NCI-H2029 treated with DMSO at 0.1 percent for 48 hours (cell line): Measurements from ENCODE around the gene LPIN2.

Source experiments
- DNase-seq: peaks from one replicate; lab custom pipeline; 2025; lab: John Stamatoyannopoulos, UW

The LPIN2 gene

DNA sequence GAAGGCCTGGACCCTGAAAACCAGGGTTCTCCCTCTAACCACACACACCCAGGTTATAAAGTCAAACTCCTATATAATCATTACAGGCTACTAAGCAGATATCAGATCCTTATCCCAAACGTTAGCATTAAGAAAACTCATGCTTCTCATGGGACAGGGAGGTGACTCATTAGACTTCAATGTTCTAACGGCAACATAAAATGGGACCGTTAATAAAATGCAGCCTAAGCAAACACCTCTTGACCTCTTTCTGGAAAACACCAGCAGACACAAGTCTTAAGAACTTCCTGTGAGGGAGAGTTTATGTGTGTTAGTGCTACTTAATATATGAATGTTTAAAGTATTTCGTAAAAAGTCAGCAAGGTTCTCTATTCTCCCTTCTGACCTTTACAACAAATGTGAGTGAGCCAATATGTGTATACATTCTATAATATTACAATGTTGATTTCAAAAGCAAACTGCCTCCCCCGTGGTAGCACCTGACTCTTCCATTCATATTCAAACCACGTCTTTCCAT is 31.7 kb downstream of the LPIN2 start:
- no peak for DNase-seq

DNA sequence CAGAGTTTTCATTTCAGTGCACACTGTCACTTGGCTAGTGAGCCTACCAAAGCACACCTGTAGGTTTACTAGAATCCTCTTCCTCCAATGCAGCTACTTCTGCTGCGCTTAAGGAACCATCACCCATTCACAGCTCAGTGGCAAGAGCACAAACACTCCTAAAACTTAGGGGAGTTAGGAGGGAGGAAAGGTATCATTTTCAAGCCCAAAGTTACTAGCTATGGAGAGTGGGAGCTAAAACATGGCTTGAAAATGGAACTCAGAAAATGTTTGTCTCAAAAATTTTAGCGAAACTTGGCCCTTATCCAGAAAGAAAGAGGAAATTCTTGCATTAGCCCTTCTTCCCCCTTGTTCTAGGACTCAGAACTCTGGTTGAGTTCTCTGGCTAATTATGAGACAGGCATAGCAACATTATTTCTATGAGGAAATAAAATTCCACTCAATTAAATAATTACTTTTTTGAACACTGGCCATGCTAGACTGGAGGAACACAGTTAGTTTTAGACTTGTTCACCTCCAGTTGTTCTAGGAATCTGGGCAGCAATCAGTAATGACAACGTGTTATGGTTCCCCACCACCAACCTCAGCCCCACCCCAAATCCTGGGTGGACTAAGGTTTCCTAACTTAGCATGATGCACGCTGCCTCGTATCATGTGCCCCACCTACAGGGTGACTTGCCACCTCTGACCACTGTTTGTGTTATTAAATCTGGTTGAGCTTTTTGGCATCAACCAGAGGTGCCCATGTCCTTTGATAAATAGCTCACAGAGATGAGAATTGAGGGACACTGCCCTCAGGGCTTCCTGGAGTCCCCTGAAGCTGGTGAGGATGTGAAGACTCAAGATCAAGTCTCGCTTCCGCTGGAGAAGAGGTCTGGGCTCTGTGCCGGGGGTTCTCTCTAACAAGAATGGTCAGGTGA is 32.8 kb downstream of the LPIN2 start:
- no peak for DNase-seq

DNA sequence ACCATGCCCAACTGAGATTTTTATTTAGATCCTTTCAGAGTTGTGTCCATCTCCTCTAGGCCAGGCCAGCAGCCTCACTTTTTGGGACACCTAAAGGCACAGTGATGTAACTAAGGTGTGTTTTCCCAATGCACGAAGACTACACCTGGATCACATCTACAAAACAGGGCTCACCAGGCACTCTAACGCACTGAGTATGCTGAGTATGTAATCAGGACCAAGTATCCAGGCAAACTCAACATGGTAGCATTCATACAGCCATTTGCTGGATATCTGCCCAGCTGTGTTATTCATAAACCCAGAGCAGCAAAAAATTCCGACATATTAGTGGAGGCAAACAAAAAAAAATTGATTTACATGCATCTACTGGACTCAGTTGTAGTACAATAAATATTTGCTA is 33.8 kb downstream of the LPIN2 start:
- DNase-seq: no peak

DNA sequence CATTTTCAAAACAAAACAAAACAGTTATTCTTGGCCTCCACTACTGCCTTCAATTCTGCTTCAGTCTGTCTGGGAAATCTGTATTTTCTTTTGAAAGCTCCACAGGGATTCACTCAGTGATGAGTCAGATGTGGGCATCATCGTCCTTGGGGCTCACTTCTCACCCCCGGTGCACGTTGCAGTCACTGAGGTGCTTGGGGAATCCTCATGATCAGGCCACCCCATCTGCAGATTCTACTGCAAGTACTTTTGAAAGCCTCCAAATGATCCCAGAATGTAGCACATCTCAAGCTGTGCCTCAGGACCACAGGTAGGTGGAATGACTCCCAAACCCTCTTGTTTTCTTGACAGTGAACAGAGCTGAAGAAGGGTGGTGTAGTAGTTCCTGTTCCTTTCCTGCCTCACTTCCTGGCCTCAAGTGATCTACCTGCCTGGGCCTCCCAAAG is 34.3 kb downstream of the LPIN2 start:
- no peak for DNase-seq

DNA sequence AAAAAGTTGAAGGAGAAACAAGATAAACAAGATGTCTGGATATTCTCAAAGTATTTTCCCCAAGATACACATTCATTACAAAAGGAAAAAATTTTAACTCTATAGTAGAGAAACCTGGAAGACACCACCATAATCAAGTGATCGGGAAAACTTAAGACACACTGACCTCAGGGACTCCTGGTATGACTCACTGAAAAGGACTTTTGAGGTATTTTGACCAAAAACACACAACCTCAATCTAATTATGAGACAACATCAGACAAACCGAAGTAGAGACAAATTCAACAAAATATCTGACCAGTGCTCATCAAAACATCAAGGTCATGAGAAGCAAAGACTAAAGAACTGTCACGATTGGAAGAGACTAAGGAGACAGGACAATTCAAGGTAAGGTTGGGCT is 34.7 kb downstream of the LPIN2 start:
- no peak for DNase-seq

DNA sequence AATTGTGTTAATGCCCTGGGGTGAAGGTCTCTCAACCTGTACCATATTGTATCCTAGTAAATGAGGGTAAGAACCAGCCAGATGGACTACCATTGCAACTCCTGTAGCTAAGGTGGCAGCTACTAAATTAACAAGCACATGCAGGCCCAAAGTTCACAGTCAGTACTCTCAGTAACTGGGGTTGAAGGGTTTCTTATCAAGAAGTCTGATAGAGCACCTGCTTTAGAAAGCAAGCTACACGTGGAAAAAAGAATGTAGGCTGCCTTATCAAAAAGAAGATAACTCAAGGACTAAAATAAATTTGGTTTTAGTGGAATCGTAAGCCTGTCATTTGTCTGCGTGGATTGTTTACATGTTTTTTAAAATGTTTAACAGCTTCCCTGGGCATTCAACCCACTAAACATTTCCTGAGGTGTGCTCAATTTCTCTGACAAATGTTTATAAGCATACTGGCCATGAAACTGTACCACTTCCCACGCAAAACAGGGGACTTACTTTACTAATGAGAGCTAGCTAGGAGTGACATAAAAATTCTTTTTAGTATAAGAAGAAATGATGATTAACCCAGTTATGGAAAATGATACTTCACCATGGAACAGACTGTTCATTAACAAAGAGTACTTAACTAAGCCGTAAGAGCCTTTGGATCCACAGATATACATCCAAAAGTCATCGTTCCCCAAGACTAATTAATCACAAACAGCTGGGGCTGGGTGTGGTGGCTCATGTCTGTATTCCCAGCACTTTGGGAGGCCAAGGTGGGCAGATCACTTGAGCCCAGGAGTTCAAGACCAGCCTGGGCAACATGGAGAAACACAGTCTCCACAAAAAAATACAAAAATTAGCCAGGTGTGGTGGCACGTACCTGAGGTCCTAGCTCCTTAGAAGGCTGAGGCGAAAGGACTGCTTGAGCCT is 36.5 kb downstream of the LPIN2 start:
- DNase-seq: no peak

DNA sequence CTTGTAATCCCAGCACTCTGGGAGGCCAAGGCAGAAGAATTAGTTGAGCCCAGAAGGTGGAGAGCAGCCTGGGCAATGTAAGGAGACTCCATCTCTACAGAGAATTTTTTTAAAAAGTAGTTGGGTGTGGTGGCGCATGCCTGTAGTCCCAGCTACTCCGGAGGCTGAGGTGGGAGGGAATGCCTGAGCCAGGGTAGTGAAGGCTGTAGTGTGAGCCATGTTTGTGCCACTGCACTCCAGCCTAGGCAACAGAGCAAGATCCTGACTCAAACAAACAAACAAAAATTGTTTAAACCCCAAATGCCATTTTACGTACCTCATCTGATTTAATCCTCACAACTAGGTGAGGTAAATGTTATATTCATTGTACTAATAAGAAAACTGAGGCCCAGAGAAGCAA is 38.2 kb downstream of the LPIN2 start:
- DNase-seq: no peak

DNA sequence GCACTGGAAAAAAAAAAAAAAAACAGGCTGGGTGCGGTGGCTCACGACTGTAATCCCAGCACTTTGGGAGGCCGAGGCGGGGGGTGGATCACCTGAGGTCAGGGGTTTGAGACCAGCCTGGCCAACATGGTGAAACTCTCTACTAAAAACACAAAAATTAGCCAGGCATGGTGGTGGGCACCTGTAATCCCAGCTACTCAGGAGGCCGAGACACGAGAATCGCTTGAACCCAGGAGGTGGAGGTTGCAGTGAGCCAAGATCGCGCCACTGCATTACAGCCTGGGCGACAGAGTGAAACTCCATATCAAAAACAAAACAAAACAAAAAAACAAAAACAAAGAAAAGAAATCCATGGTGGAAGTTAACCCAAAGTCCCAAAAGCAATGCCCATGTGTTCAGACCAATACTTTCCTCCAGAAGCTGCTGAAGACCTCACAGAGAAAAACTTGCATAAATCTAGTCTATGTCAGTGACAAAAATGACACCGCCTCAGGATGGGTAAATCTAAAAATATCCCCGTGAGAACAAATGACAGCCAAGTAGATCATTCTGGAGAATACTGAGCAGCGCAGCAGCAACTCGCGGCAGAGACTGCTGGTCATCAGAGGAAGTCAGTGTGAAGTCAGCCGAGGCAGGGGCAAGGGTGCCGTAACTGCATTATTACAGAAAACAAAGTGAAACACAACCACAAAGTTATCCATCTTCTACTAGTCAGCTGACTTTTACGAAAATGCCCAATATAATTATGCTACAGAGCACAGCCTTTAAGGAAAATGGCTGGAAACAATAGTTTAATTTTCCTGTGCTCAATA is 41.0 kb downstream of the LPIN2 start:
- DNase-seq: no peak

DNA sequence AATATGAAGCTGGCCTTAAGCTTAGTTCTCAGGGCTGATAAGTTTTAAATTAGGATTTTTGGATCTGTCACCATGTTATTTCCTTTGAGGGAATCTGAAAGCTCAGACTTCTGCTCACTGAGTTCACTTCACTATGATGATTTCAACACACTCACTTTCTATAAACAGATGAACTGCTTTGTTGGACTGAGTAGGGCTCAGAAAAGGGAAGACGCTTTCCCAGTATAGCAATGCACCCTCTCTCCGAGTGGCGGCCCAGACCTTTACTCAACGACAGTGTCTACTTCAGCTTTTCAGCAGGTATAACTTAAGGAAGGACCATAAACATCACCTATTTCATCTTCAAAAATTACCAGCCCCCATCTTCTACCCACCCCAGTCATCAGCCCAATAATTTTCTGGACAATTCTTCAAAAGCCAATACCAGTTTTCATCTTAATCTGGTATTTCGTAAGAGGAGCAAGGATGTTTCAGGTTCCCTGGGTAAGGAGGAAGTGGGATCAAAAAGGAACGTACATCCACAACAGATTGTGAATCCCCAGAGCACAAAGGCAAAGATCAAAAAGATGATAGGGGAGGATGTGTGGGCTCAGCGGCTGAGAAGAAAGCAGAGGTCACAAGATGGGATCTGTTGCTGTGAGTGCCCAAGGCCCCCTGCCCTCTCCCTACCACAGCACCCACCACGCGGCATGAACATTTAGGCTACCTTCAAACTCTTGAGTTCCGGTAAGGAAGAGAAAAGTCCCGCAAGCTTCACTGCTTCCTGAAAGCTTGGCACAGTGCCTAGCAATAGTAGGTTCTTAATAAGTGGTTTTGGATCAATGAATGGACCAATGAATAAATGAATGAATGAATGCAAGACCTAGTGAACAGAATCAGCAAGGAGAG is 41.9 kb downstream of the LPIN2 start:
- DNase-seq: no peak

DNA sequence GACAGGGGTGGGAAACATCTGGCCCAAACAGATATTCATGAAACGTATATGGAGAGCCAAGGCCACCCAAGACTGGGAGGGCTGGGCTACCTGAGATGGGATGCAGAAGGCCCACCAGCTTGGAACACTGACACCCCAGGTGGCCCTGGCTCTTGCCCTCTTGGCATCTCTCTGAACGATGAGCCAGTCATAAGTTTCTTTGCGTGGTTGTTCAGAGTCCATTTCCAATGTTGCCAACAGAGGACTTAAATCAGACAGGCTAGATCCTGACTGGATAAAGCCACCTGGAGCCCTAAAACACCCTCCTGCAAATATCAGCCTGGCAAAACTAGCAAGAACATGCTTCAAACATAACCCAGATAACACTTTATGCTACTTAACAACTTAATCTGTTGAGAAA is 42.6 kb downstream of the LPIN2 start:
- DNase-seq: no peak

DNA sequence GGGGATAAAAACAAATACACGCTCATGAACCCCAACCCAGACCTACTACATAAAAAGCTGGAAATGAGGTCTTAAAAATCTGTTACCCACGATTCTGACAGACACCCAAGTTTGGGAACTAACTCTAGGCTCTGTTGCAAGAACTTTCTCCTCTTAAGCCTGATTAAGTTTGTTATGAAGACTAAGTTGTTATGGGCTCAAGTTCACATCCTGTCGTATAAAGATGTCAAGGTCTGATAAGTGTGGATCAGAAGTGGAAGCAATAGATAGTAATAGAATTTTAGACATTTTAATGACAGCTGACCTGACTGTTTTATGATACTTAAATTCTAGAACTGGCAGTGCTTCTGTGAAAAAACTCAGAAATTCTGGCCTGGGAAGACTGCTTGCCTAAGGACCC is 43.2 kb downstream of the LPIN2 start:
- DNase-seq: no peak

DNA sequence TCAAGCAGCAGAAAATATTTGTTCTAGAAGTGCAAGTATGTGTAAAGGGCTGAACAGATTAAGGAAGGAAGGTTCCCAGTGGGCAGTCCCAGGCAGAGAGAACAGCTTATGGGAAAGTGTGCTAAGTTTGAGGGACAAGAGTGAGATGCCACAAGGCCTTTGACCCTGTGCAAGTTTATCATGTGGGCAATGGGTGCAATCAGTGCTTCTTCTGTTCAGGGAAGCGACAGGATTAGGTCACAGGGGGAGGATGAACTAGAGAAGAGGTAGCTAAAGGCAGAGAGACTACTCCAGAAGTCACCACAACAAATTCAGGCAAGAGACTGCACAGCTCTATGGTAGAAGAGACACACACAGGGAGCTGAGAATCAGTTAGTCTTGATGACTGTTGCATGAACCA is 44.3 kb downstream of the LPIN2 start:
- no peak for DNase-seq

DNA sequence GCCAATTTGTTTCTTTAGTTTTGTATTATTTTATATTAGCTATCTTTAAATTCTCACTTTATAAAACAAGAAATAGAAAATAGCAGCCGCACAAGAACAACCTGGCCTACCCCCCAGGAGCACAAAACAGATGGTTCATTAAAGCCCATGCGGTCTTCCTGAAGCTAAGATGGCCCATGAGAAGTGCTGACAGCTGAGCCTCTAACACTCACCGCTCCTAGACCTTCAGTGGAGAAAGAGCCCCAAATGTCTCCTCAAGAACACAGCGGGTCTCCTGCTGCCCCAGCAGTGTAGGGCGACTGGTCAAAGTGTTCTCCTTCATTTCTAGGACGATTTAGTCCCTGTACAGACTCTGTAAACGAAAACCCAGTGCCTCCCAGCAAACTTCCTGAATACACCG is 45.1 kb downstream of the LPIN2 start:
- DNase-seq: no peak

DNA sequence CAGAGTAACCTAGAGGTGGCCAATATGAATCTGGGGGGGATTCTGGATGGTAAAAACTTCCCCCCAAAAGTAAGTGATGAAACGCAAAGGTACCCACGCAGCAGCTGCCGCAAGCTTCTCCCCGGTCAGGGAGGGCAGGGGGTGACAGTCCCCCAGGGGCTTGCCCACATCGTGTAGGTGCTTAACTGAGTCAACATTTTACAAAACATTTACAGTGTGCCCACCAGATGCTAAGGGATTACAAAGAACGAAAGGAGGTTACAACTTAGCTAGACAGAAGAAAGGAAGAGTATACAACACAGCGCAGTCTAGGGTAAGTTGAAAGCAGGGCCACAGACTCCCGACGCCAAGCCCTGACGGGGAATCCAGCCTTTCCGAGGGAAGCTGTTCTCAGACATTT is 45.6 kb downstream of the LPIN2 start:
- no peak for DNase-seq

DNA sequence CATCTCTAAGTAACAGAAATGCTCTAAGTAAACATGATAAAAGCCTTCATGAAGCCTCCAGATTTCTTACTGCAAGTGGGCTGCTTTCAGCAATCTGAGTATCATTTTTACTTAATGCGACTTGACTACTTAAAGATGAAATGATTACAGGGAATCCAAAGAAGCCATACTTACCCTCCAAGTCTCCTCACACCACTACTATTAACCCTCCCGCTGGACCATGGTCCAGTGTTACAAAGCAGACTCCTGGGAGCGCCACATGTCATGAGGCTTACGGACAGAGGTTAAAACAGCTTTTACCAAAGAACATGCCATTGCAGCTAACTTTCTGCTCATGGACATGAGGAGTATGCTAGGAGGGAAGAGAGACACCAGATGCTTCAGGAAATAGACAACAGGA is 46.4 kb downstream of the LPIN2 start:
- no peak for DNase-seq

DNA sequence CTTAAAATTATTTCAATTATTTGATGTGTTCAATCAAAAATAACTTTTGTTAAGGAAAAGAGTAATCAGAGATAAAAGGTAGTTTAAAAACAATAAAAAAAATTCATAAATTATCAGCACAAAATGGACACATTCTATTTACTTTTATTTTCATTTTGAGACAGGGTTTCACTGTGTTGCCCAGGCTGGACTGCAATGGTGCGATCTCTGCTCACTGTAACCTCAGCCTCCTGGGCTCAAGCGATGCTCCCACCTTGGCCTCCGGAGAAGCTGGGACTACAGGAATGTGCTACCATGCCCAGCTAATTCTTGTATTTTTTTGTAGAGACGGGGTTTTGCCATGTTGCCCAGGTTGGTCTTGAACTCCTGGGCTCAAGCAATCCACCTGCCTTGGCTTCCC is 47.1 kb downstream of the LPIN2 start:
- no peak for DNase-seq

DNA sequence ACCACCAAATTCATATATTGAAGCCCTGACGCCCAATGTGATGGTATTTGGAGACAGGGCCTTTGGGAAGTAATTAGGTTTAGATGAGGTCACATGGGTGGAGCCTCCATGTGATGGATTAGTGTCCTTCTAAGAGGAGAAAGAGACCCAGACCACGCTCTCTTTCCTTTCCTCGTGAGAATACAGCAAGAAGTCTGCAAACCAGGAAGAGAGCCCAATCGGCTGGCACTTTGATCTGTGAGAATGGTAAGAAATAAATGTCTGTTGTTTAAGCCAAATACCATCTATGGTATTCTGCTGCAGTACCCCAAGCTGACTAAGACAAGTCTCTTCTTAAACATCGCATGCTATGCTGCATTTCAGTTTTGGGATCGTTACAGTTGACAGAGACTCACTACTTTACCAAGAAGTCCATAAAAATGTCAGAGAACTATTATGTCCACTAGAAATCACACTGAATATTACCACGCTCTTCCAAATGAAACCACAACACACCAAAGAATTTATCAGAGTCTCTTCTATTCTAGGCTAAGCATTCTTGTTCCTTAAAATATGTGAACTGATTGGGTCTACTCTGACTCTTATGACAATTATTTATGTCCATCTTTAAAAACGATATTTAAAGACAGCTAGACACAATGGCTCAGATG is 48.5 kb downstream of the LPIN2 start:
- DNase-seq: no peak
